Measurements from ENCODE around the gene AKAP7. TPM values are rescaled to one million over a fixed set of nuclear protein-coding genes. Genes with fewer than 3 reads are reported as not detected.

AKAP7 gene
- total RNA-seq, 1 donor from 2014 or later = 4.5 TPM

DNA sequence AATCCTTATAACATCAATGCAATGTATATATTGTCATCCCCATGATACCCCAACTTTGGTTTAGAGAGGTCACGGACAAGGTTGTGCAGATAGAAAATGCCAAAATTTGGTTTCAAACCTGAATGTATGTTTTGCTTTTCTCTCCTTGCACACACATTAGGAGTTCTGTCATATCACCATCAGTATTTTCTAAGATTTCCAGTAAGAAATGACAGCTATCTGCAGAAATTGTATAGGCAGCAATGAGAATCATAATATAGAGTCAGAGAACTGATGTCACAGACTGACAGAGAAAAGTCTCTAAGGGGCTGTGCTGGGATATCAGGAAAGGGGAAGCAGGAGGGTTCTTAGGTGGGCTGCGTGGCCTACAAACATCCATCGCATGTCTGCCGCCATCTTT, 140.0 kb downstream of the AKAP7 start:
- TF ChIP-seq CTCF (IDR thresholded peaks at IDR 0.05) = no peak
- Mint-ChIP-seq H3K36me3 (ENCODE audit: unreplicated experiment) (peaks cover 3% of the 10 kb centered on the region), H3K4me1 (ENCODE audit: unreplicated experiment) (no peaks in the 10 kb centered on the region), H3K9me3 (ENCODE audit: unreplicated experiment) (peaks cover 6% of the 10 kb centered on the region), H3K27ac (ENCODE audit: unreplicated experiment) (no peak overlapping the region), H3K4me3 (ENCODE audit: unreplicated experiment) (no peak overlapping the region), H3K27me3 (ENCODE audit: unreplicated experiment) (no peaks in the 10 kb centered on the region)
- no peak for DNase-seq (ENCODE audit: extremely low spot score, unreplicated experiment)

GRCh38 chr6:131277591-131277990, 142.3 kb downstream of the AKAP7 start:
- TF ChIP-seq CTCF (IDR thresholded peaks at IDR 0.05) = no peak
- no peaks in the 10 kb centered on the region for H3K4me1 Mint-ChIP-seq (ENCODE audit: unreplicated experiment)
- no peaks in the 10 kb centered on the region for H3K27me3 Mint-ChIP-seq (ENCODE audit: unreplicated experiment)
- no peaks in the 10 kb centered on the region for H3K9me3 Mint-ChIP-seq (ENCODE audit: unreplicated experiment)
- H3K27ac Mint-ChIP-seq (ENCODE audit: unreplicated experiment) = no peak overlapping the region
- no peak for DNase-seq (ENCODE audit: extremely low spot score, unreplicated experiment)
- H3K4me3 Mint-ChIP-seq (ENCODE audit: unreplicated experiment) = no peak overlapping the region
- H3K36me3 Mint-ChIP-seq (ENCODE audit: unreplicated experiment) = no peaks in the 10 kb centered on the region

DNA sequence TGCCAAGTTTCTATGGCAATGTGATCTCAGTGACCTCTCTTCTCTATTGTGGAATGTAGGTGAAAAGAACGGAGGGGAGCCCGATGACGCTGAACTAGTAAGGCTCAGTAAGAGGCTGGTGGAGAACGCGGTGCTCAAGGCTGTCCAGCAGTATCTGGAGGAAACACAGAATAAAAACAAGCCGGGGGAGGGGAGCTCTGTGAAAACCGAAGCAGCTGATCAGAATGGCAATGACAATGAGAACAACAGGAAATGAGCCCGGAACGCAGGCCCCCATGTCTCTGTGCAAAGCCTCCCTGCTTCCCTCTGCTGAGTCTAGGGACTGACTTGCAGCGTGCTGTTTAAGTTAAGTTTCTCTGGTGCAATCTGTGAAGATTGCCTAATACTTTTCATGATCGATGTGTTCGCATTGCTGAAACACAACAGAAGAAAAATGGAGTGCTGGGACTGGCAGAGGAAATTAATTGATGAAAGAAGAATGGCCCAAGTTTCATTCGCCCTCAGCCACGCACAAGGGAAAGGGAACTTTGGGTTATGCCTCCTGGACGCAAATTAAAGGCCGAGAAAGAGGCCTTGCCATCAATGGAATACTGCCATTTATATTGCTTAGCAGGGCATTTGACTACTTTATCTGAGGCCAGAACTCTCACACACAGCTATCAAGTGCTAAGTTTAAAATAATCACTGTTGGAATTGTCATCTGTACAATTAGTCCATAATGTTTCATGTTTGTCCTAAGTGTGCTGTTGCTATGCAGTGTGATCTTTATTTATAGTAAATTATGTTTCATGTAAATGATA, 146.4 kb downstream of the AKAP7 start:
- H3K4me1 Mint-ChIP-seq (ENCODE audit: unreplicated experiment) = no peaks in the 10 kb centered on the region
- H3K27me3 Mint-ChIP-seq (ENCODE audit: unreplicated experiment) = no peaks in the 10 kb centered on the region
- DNase-seq (ENCODE audit: extremely low spot score, unreplicated experiment) = no peak
- H3K9me3 Mint-ChIP-seq (ENCODE audit: unreplicated experiment) = no peaks in the 10 kb centered on the region
- H3K4me3 Mint-ChIP-seq (ENCODE audit: unreplicated experiment) = no peak overlapping the region
- H3K36me3 Mint-ChIP-seq (ENCODE audit: unreplicated experiment) = peaks cover 7% of the 10 kb centered on the region
- H3K27ac Mint-ChIP-seq (ENCODE audit: unreplicated experiment) = no peak overlapping the region
- TF ChIP-seq CTCF (IDR thresholded peaks at IDR 0.05) = no peak

- H3K4me3 Mint-ChIP-seq (ENCODE audit: unreplicated experiment) = no peak overlapping the region
- DNase-seq (ENCODE audit: extremely low spot score, unreplicated experiment) = no peak
- no peak for TF ChIP-seq CTCF (IDR thresholded peaks at IDR 0.05)
- no peaks in the 10 kb centered on the region for H3K27me3 Mint-ChIP-seq (ENCODE audit: unreplicated experiment)
- H3K9me3 Mint-ChIP-seq (ENCODE audit: unreplicated experiment) = no peaks in the 10 kb centered on the region
- H3K36me3 Mint-ChIP-seq (ENCODE audit: unreplicated experiment) = peaks cover 7% of the 10 kb centered on the region
- H3K4me1 Mint-ChIP-seq (ENCODE audit: unreplicated experiment) = no peaks in the 10 kb centered on the region
- H3K27ac Mint-ChIP-seq (ENCODE audit: unreplicated experiment) = no peak overlapping the region
Observed at GRCh38 chr6:131282365-131282764, 147.1 kb downstream of the AKAP7 start.

DNA sequence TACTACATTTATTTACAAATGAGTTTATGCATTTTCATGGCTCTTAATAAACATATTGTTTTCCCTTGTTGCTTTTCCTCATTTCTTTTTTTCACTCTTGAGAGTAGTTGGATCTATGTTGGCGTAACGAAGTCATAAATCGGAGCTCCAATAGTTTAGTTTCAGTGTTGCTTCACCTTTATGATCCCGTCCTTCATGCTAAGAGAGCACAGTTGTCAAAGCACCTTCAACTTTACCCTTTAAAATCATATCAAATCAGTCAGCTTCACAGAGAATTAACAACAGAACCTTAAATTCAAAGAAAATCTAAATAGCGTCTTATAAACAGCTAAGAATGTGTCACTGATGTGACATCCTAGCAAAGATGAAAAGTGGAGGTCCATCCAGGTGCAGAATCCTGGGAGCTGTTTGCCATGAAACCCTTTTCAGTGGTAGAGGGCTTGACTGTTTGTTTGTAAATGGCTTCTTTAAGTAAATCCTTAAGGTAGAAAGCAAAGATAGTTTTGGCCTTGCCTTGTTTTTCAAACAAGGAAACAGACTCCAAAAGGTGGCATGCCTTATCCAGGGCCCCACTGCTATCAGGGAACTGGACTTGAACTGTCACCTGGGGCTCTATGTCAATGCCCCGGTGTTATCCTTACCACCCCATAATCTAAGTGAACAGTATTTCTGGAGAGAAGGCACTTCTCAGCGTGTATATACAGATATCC, 148.4 kb downstream of the AKAP7 start:
- H3K27ac Mint-ChIP-seq (ENCODE audit: unreplicated experiment) = no peak overlapping the region
- TF ChIP-seq CTCF (IDR thresholded peaks at IDR 0.05) = no peak

More for the DNA sequence above, 148.4 kb downstream of the AKAP7 start:
- Mint-ChIP-seq H3K9me3 (ENCODE audit: unreplicated experiment) (no peaks in the 10 kb centered on the region), H3K4me1 (ENCODE audit: unreplicated experiment) (no peaks in the 10 kb centered on the region), H3K36me3 (ENCODE audit: unreplicated experiment) (peaks cover 7% of the 10 kb centered on the region), H3K27me3 (ENCODE audit: unreplicated experiment) (no peaks in the 10 kb centered on the region), H3K4me3 (ENCODE audit: unreplicated experiment) (no peak overlapping the region)
- DNase-seq (ENCODE audit: extremely low spot score, unreplicated experiment) = no peak
